Mucosa of descending colon (tissue), 3 donors: Measurements from ENCODE around the gene LRRC23. TPM values are rescaled to one million over a fixed set of nuclear protein-coding genes. Genes with fewer than 3 reads are reported as not detected.

Experiments used
- ATAC-seq: fragments of 200-7000 bp; cut with Tn5 transposase; one replicate; pipeline ENCODE4 v1.9.1; 2020; ENCODE audit warnings: mild to moderate bottlenecking, moderate library complexity
- DNase-seq, 3 donors: peaks; one replicate each; pipeline ENCODE4 v3.0.0-alpha.2; 2020
- H3K36me3 ChIP-seq: fragments of 200-600 bp; one replicate; pipeline ENCODE4 v1.8.0; 2021; ENCODE audit warnings: low read depth, mild to moderate bottlenecking
- H3K4me1 ChIP-seq: fragments of 200-600 bp; one replicate; pipeline ENCODE4 v1.8.0; 2021; ENCODE audit warnings: low read depth, mild to moderate bottlenecking
- H3K4me3 ChIP-seq: fragments of 200-600 bp; one replicate; pipeline ENCODE4 v1.8.0; 2021; ENCODE audit warnings: mild to moderate bottlenecking
- H3K9me3 ChIP-seq: fragments of 200-600 bp; one replicate; pipeline ENCODE4 v1.8.0; 2021; ENCODE audit warnings: mild to moderate bottlenecking
- CTCF ChIP-seq: fragments of 200-600 bp; IDR thresholded peaks from one replicate; pipeline ENCODE4 v1.8.0; 2022; ENCODE audit warnings: antibody characterized with exemption, mild to moderate bottlenecking
- intact Hi-C, 2 donors: fragments of 100-400 bp; cut with DNase I in 1 of 2; cut with micrococcal nuclease in 1 of 2; formaldehyde crosslinking; loops; one replicate each; pipeline versions ENCODE4 v1.11.0 to v1.11.1; 2022; cut with DNase I, micrococcal nuclease
- total RNA-seq, 3 donors: library from RNA; stranded (reverse); fragmentation: NEBNext Ultra II Directional in 2 of 3; extraction: Animal tissue kit (Norgen Biotek cat#: 25700) in 2 of 3; gene quantifications; one replicate each; pipeline versions ENCODE4 v1.2.1 to v1.2.4, GENCODE V29; 2021 to 2023
- donor health status: DM: no; HTN: no; CAD: no; lungs with moderate emphysema.
- donor health status: DM: no; HTN: no; CAD: no.
- donor health status: DM: no; HTN: yes; CAD: no.

The LRRC23 gene
- total RNA-seq, 3 donors from 2014 or later: 4.7 to 11.8 (median 4.9) TPM

GRCh38 chr12:6935371-6936193 is 31.0 kb downstream of the LRRC23 start:
- DNase-seq: peak in 2 of 3 donors; percentile 33 to 58
- H3K36me3 ChIP-seq: no peaks in the 10 kb centered on the region

GRCh38 chr12:6936194-6936635 is 31.6 kb downstream of the LRRC23 start:
- intact Hi-C loops: no loop called here
- ATAC-seq (no peak), DNase-seq (no peak)
- no peaks in the 10 kb centered on the region for H3K36me3 ChIP-seq
- no peaks in the 10 kb centered on the region for H3K9me3 ChIP-seq
- no peak for TF ChIP-seq CTCF
- H3K4me3 ChIP-seq: no peak overlapping the region
- peaks cover 31% of the 10 kb centered on the region for H3K4me1 ChIP-seq

More at GRCh38 chr12:6935371-6936193, 31.0 kb downstream of the LRRC23 start:
- Histone ChIP-seq H3K4me1 (peaks cover 35% of the 10 kb centered on the region), H3K4me3 (no peak overlapping the region), H3K9me3 (no peaks in the 10 kb centered on the region)
- TF ChIP-seq CTCF: no peak
- intact Hi-C loops: no loop called here
- no peak for ATAC-seq

GRCh38 chr12:6936636-6937480 is 32.2 kb downstream of the LRRC23 start:
- no peak for TF ChIP-seq CTCF
- Histone ChIP-seq H3K9me3 (no peaks in the 10 kb centered on the region), H3K4me1 (peaks cover 31% of the 10 kb centered on the region), H3K4me3 (peak overlapping the region; percentile 21), H3K36me3 (no peaks in the 10 kb centered on the region)
- peak; percentile 7 for ATAC-seq
- intact Hi-C loops: no loop called here
- peak in 2 of 3 donors; percentile 67 to 73 for DNase-seq

- peak; percentile 99 for TF ChIP-seq CTCF
- ATAC-seq: peak; percentile 93
- intact Hi-C loops: no loop called here
- Histone ChIP-seq H3K9me3 (no peaks in the 10 kb centered on the region), H3K36me3 (no peaks in the 10 kb centered on the region), H3K4me3 (peak overlapping the region; percentile 21), H3K4me1 (peaks cover 27% of the 10 kb centered on the region)
- peak; percentile 92 to 97 (median 94) for DNase-seq
Measured at GRCh38 chr12:6937481-6938352, 33.1 kb downstream of the LRRC23 start.
